Measurements from ENCODE around the gene INHBC.
A peak's percentile ranks its signal among the peaks of the same experiment; 100 is the strongest.

Gene INHBC

DNA sequence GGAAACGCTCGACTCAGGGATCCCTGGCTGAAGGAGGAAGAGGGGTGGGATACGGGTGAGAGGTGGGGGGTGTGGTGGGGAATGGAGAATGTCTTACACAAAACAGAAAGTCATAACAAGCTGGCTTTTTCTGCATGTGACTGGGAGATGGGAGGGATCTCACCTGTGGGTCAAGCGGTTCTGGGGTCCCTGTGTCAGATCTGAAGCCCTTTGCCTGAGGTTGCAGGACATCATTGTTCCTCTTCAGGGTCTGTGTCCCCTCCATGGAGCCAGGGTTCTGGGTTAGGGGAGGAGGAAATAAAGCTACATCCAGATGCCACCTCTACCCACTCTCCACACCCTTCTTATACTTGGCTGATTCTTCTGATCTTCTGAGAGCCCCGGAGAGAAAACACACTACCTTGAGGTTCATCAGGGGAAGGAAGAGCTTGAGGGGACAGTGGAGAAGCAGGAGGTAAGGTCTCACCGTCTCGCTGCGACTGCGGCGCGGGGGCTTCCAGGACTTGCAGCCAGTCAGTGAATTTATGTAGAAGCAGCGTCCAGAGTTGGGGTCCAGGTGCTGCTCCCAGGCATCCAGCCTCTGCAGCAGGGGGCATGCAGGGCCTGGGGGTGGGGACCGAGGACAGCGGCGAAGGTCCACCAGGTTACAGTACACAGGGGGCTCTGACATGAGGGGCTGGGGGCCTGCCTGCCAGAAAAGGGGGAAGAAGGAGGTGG lies 42.6 kb downstream of the INHBC start:
- peak overlapping the region; percentile 62 for H3K4me3 ChIP-seq (replicated peaks; ENCODE audit: insufficient read depth, low read length)
- H3K27me3 ChIP-seq (ENCODE audit: insufficient read depth, poor library complexity, severe bottlenecking) = no peaks in the 10 kb centered on the region
- H3K27ac ChIP-seq (replicated peaks) = peak overlapping the region; percentile 90
- TF ChIP-seq, protein P1, sequence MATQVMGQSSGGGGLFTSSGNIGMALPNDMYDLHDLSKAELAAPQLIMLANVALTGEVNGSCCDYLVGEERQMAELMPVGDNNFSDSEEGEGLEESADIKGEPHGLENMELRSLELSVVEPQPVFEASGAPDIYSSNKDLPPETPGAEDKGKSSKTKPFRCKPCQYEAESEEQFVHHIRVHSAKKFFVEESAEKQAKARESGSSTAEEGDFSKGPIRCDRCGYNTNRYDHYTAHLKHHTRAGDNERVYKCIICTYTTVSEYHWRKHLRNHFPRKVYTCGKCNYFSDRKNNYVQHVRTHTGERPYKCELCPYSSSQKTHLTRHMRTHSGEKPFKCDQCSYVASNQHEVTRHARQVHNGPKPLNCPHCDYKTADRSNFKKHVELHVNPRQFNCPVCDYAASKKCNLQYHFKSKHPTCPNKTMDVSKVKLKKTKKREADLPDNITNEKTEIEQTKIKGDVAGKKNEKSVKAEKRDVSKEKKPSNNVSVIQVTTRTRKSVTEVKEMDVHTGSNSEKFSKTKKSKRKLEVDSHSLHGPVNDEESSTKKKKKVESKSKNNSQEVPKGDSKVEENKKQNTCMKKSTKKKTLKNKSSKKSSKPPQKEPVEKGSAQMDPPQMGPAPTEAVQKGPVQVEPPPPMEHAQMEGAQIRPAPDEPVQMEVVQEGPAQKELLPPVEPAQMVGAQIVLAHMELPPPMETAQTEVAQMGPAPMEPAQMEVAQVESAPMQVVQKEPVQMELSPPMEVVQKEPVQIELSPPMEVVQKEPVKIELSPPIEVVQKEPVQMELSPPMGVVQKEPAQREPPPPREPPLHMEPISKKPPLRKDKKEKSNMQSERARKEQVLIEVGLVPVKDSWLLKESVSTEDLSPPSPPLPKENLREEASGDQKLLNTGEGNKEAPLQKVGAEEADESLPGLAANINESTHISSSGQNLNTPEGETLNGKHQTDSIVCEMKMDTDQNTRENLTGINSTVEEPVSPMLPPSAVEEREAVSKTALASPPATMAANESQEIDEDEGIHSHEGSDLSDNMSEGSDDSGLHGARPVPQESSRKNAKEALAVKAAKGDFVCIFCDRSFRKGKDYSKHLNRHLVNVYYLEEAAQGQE (IDR thresholded peaks at IDR 0.05; ENCODE audit: insufficient replicate concordance, low read depth) = no peak
- TF ChIP-seq POLR2AphosphoS5 (IDR thresholded peaks at IDR 0.05; ENCODE audit: low read depth) = 0 out of 2 replicates have a peak, but pooled peaks have one; percentile 4
- no peak for DNase-seq (ENCODE audit: low read depth in 1 of 2, low spot score in 1 of 2)

DNA sequence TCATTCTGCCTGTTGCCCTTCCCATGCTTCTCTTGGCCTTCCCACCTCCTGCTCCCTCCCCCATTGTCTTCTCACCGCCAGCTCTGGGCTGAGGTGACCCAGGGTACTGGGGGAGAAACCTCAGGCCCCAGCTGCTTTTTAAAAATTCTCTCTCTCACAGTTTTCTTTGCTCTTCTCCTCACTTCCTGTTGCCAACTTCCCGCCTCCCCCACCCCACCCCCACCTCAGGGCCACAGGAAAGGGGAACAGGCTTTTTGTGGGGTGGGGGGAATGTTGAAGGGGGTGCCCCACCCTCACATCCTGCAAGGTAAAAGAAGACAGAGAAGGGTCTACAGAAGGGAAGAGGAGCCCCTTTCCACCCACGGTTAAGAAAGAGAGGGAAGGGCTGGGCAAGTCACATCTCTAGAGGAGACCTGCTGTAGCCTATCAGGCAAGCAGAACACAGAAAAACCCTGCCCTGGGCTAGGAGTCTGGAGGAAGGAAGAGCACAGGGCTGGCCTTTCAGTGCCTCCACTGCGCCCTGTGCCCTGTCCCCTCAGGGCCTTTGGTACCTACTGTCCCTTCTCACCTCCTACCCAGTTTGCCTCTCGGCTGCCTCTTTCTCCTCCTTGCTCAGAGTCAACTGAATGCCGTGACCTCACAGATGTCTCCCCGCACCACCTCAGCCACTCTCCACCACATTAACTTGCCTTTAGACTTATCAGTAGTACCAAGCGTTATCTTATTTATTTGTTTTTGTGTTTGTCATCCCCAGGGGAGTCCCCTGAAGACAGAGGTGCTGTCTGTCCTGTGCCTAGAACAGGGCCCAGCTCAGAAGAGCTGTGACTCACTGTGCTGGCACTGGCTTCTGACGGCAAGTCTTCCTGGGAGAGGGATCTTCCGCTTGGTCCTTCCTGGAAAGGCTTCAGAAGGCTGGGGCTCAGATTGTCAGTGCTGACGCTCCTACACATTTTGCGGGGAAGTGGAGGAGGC lies 43.4 kb downstream of the INHBC start:
- no peaks in the 10 kb centered on the region for H3K27me3 ChIP-seq (ENCODE audit: insufficient read depth, poor library complexity, severe bottlenecking)
- peak; percentile 52 for TF ChIP-seq GABPA (IDR thresholded peaks at IDR 0.05; ENCODE audit: low read depth)
- TF ChIP-seq, protein P1 (IDR thresholded peaks at IDR 0.05; ENCODE audit: insufficient replicate concordance, low read depth) = no peak
- peak; percentile 89 for TF ChIP-seq SPI1 (IDR thresholded peaks at IDR 0.05; ENCODE audit: borderline replicate concordance, low read depth)
- H3K4me3 ChIP-seq (replicated peaks; ENCODE audit: insufficient read depth, low read length) = peak overlapping the region; percentile 62
- H3K27ac ChIP-seq (replicated peaks) = peak overlapping the region; percentile 90
- DNase-seq (ENCODE audit: low read depth in 1 of 2, low spot score in 1 of 2) = peak; percentile 80

DNA sequence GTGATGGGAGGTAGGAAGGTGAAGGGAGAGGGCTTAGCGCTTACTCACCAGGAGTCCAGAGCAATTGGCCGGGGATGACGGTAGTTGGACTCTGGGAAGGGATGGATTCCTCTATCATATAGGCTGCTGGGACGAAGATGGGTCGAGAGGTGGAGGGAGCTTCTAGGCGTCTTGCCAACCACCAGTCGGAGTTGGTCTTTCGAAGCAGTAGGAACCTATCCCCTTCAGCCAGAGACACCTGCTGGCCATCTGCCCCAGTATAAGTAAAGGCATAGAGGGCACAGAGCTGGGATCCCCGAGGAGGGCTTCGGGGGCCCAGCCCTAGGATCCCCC lies 44.4 kb downstream of the INHBC start:
- H3K27me3 ChIP-seq (ENCODE audit: insufficient read depth, poor library complexity, severe bottlenecking) = no peaks in the 10 kb centered on the region
- peak overlapping the region; percentile 90 for H3K27ac ChIP-seq (replicated peaks)
- TF ChIP-seq, protein P2, sequence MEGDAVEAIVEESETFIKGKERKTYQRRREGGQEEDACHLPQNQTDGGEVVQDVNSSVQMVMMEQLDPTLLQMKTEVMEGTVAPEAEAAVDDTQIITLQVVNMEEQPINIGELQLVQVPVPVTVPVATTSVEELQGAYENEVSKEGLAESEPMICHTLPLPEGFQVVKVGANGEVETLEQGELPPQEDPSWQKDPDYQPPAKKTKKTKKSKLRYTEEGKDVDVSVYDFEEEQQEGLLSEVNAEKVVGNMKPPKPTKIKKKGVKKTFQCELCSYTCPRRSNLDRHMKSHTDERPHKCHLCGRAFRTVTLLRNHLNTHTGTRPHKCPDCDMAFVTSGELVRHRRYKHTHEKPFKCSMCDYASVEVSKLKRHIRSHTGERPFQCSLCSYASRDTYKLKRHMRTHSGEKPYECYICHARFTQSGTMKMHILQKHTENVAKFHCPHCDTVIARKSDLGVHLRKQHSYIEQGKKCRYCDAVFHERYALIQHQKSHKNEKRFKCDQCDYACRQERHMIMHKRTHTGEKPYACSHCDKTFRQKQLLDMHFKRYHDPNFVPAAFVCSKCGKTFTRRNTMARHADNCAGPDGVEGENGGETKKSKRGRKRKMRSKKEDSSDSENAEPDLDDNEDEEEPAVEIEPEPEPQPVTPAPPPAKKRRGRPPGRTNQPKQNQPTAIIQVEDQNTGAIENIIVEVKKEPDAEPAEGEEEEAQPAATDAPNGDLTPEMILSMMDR (IDR thresholded peaks at IDR 0.05; ENCODE audit: insufficient read depth, low read length) = no peak
- TF ChIP-seq, protein P1 (IDR thresholded peaks at IDR 0.05; ENCODE audit: insufficient replicate concordance, low read depth) = no peak
- no peak for TF ChIP-seq POLR2AphosphoS5 (IDR thresholded peaks at IDR 0.05; ENCODE audit: low read depth)
- no peak for DNase-seq (ENCODE audit: low read depth in 1 of 2, low spot score in 1 of 2)
- H3K4me3 ChIP-seq (replicated peaks; ENCODE audit: insufficient read depth, low read length) = no peak overlapping the region

All from HL-60 (cell line).